AG08396 (cell line): Measurements from ENCODE around the gene PCIF1.
"Not testable (repeated sequence)": the region's sequence is repeated elsewhere in the genome, so short reads cannot be mapped to it uniquely, and the experiment has no call there.

Experiments
- DNase-seq: peaks from one replicate; pipeline ENCODE4 v3.0.0; 2012; ENCODE audit warnings: low spot score, mixed read lengths

The PCIF1 gene

DNA sequence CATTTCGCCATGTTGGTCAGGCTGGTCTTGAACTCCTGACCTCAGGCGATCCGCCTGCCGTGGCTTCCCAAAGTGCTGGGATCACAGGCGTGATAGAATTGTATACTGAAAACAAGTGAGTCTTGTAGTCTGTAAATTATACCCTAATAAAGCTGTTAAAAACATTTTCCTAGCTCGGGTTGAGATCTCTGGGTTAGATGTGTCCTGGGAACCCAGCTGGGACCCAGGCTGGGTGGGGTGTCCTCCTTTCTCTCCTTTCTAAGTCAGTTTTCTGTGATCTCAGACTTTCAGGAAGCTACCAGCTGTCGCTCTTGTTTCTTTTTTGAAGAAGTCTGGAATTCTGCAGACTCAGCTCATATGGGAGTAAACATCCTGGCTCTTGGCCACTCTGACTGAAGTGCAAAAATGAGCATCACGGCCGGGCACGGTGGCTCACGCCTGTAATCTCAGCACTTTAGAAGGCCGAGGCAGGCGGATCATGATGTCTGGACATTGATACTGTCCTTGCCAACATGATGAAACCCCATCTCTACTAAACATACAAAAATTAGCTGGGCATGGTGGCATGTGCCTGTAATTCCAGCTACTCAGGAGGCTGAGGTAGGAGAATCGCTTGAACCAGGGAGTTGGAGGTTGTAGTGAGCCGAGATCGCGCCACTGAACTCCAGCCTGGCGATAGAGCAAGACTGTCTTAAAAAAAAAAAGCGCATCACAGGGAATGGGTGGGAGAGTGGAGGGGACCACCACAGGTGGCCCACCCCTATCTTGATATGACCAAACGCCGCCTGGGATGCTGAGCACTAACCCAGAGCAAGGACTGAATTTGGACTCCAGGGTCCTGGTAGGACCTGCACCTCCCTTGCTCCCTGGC lies 9.9 kb upstream of the PCIF1 start:
- no peak for DNase-seq

GRCh38 chr20:45925821-45926506 lies 8.5 kb upstream of the PCIF1 start:
- DNase-seq = no peak

DNA sequence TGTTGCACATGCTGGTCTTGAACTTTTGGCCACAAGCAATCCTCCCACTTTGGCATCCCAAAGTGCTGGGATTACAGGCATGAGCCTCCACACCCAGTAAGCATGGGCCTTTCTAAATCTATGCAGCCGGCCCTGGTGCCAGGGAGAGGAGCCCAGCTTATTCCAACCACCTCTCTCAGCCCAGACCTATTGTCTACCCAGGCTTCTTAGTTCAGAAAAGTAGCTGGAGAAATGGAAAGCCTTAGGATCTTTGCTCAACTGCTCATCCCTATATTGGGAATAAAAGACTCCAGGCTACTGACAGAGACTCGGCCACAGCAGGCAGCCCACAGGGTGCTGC lies 7.8 kb upstream of the PCIF1 start:
- DNase-seq = no peak

- no peak for DNase-seq
These were observed 7.2 kb upstream of the PCIF1 start for GRCh38 chr20:45927071-45927878.

DNA sequence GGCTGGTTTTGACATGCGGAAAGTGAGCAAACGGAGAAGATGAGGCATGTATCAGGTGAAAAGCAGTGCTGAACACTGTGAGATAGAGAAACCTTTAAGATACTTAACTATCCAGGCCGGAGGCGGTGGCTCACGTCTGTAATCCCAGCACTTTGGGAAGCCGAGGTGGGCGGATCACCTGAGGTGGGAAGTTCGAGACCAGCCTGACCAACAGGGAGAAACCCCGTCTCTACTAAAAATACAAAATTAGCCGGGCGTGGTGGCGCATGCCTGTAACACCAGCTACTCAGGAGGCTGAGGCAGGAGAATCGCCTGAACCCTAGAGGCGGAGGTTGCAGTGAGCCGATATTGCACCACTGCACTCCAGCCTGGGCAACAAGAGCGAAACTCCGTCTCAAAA lies 2.8 kb upstream of the PCIF1 start:
- DNase-seq = not testable (repeated sequence)

GRCh38 chr20:45933266-45934045 lies 1.0 kb upstream of the PCIF1 start:
- DNase-seq = peak; percentile 71

- peak; percentile 45 for DNase-seq
These were observed 367 bp upstream of the PCIF1 start for GRCh38 chr20:45934046-45934585.

- no peak for DNase-seq
These were observed 1.0 kb downstream of the PCIF1 start for GRCh38 chr20:45935416-45936046.

DNA sequence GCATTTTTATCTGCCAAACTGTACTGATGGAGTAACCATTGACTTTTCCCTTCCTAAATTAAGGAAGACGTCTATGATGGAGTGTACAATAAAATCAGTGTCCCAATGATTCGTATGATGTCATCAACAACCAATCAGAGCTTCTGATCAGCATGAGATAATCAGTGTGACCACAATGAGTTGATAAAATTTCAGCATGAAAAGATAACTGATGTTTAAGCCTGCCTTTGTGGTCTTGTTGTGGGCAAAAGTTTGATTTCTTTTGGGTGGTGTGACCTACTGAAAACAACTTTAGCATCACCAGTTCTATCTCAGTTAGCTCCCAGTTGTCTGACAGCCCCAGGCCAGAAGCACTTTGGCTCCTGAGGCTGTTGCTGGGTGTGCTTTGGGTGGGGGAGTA lies 3.3 kb downstream of the PCIF1 start:
- DNase-seq = no peak

DNA sequence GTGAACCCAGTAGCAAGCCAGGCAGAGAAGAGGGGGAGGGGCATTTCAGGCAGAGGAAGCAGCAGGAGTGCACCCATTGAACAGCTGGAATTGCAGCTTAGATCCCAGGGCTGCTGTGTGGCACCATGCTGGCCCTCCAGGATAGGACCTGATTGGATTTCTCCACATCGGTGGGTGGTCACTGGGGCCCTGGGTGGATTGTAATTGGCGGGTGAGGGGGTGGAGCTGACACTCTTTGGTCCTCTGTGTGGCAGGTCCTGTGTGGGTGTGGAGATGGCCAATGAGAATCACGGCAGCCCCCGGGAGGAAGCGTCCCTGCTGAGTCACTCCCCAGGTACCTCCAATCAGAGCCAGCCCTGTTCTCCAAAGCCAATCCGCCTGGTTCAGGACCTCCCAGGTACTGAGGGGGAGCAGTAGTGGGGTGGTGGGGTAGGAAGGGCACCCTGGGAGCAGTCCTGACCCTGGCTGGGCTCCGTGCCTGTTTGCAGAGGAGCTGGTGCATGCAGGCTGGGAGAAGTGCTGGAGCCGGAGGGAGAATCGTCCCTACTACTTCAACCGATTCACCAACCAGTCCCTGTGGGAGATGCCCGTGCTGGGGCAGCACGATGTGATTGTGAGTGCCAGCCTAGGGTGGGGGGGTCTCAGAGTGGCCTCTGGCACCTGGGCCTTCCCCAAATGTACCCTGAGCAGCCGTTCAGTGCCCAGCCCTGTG lies 4.4 kb downstream of the PCIF1 start:
- DNase-seq = no peak

- DNase-seq = no peak
These were observed 5.6 kb downstream of the PCIF1 start for GRCh38 chr20:45940053-45940452.

GRCh38 chr20:45940469-45940868 lies 6.0 kb downstream of the PCIF1 start:
- no peak for DNase-seq

DNA sequence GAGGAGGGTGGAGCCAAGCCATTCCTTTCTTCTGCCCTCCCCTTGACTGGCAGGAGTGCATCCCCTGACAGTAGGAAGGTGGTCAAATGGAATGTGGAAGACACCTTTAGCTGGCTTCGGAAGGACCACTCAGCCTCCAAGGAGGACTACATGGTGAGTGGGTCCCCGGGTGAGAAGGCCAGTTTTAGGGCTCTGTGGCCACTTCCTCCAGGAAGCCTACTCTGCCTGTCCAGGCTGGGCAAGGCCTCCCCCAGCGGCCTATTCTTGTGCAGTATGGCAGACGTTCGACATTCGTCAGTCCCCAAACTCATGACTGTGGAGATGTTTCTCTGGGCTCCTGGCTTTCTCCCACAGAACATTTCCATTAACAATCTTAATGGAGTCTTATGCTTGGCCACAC lies 9.1 kb downstream of the PCIF1 start:
- DNase-seq = no peak

GRCh38 chr20:45944151-45944964 lies 9.9 kb downstream of the PCIF1 start:
- DNase-seq = no peak

DNA sequence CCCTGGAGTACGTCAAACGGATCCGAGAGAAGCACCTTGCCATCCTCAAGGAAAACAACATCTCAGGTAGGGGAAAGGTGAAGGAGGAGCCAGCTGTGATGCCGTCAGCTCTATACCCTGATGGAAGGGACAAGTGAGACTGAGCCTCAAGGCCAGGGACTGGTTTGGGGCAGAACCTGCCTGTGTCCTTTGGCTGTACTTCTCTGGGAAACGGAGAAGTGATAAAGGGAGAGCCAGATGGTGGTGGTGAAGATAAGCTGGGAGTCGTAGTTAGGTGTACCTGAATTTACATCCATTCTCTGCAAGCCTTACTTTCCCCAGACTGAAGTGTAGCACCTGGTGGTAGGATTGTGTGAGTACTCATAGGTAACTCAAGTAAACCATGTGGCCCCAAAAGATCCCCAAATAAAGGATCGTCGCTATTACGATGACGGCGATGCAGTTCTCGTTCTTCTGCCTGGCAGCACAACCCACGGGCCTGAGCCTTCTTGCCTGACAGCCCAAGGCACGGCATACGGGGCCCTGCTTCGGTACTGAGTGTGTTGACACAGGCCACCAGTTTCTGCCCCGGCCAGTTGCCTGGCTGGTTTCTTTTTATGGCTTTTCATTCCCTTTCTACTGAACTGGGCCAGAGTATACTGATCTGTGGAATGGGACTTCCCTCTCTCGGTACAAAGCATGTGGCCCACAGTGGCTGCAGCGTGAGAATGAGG lies 10.6 kb downstream of the PCIF1 start:
- no peak for DNase-seq

DNA sequence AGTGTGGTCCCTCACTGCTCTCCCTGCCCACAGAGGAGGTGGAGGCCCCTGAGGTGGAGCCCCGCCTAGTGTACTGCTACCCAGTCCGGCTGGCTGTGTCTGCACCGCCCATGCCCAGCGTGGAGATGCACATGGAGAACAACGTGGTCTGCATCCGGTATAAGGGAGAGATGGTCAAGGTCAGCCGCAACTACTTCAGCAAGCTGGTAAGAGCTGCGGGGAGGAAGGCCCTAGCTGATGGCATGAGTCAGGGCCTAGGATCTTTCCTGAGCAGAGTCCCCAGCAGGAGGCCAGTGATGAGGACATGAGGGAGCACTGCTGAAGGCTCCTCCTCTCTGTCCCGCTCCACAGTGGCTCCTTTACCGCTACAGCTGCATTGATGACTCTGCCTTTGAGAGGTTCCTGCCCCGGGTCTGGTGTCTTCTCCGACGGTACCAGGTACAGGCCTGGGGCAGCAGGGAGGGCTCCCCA lies 11.2 kb downstream of the PCIF1 start:
- DNase-seq = no peak

DNA sequence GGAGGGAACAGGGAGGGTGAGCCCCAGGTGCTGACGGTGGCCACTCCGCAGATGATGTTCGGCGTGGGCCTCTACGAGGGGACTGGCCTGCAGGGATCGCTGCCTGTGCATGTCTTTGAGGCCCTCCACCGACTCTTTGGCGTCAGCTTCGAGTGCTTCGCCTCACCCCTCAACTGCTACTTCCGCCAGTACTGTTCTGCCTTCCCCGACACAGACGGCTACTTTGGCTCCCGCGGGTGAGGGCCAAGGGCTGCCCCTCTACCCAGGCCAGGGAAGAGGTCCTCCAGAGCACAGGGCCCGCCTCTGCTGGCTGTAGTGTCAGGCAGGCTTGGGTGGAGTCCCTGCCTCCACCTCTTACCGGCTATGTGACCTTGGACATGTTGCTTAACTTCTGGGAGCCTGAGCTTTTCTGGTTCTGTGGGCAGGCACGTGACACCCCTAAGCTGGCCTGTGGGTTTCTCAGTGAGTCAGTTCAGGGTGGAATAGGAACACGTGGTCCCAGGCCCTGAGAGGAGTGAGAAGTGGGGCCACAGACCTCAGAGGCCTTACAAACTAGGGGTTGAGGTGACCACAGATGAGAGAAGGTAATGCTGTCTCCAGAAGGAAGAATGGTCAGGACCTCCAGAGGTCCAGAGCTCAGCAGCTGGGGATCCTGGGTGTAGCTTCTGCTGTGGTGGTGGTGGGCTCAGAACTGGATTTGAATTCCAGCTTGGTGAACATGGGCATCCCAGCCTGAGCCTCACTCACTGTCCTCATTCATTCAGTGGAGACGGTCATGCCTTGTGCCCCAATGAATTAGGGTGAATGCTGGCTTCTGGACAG lies 11.9 kb downstream of the PCIF1 start:
- DNase-seq = peak; percentile 71
